Measurements from ENCODE around the gene FOSB.

Gene FOSB

DNA sequence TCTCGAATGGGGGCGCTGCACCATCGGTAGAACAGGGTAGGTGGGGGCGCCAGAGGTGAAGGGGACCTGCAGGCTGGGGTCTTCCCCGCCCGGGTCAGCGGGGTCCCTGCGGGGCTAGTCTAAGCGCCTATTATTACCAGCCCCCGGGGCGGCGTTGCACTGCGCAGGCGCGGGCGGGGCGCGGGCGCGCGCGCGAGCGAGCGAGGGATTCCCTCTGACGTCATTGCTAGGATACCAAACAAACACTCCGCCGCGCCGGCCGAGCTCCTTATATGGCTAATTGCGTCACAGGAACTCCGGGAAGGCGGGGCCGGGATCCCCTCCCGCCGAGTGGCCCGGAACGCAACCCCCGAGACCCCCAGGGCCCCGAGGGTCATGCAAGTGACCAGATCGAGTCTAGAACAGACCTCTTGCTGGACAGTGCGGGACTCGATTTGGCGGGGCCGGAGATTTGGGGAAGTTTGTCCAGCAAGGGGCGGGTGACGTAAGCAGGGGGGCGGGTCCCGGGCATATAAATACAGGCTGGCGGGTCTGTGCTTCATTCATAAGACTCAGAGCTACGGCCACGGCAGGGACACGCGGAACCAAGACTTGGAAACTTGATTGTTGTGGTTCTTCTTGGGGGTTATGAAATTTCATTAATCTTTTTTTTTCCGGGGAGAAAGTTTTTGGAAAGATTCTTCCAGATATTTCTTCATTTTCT, at the start of gene FOSB:
Gene FOSB, plus strand, starts transcription at position 541 of the 703 bp plus-strand sequence. CDS start 591 bp downstream, outside the sequence.
- peak; percentile 81 for DNase-seq (ENCODE audit: low read depth, low spot score)

DNA sequence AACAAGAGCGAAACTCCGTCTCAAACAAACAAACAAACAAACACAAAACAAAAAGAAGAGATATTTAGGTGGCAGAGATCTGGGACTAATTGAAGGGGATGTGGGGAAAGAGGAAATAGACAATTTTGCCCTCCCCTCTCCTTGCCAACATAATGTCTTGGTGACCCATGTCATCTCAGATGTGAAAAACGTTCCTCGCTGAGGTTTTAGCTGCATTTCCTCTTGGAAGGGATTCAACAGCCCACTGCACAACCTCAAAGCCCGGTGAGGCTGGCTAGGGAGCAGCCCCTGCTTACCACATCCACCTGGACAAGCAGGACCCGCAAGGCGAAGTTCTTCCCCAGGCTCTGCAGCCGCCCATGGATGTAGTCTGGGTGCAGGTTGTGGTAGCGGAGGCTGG, 49.0 kb upstream of the FOSB start:
- Histone ChIP-seq H3K36me3 (ENCODE audit: insufficient read depth, low read length) (peaks cover 43% of the 10 kb centered on the region), H3K4me3 (no peak overlapping the region), H3K9me3 (ENCODE audit: low read depth, low read length) (no peaks in the 10 kb centered on the region), H3K27ac (no peak overlapping the region), H3K9ac (ENCODE audit: insufficient read length) (no peak overlapping the region)
- DNase-seq (ENCODE audit: low read depth, low spot score) = no peak
- TF ChIP-seq EZH2 (IDR thresholded peaks at IDR 0.05) = no peak
- no peak for TF ChIP-seq FOXP2 (optimal IDR thresholded peaks at IDR 0.05; ENCODE audit: control extremely low read depth, extremely low read length, insufficient read depth)
- TF ChIP-seq POLR2AphosphoS5 (IDR thresholded peaks at IDR 0.05; ENCODE audit: borderline replicate concordance, low read depth, low read length) = no peak

More for the DNA sequence above, at the start of gene FOSB:
- H3K36me3 ChIP-seq (ENCODE audit: insufficient read depth, low read length) = no peaks in the 10 kb centered on the region
- TF ChIP-seq POLR2AphosphoS5 (IDR thresholded peaks at IDR 0.05; ENCODE audit: borderline replicate concordance, low read depth, low read length) (peak; percentile 53), FOXP2 (optimal IDR thresholded peaks at IDR 0.05; ENCODE audit: control extremely low read depth, extremely low read length, insufficient read depth) (peak; percentile 41), EZH2 (IDR thresholded peaks at IDR 0.05) (no peak)
- H3K9me3 ChIP-seq (ENCODE audit: low read depth, low read length) = no peaks in the 10 kb centered on the region
- H3K9ac ChIP-seq (ENCODE audit: insufficient read length) = peak within 1 kb of the TSS; percentile 70
- peak within 1 kb of the TSS; percentile 71 for H3K27ac ChIP-seq
- peak within 1 kb of the TSS; percentile 95 for H3K4me3 ChIP-seq

DNA sequence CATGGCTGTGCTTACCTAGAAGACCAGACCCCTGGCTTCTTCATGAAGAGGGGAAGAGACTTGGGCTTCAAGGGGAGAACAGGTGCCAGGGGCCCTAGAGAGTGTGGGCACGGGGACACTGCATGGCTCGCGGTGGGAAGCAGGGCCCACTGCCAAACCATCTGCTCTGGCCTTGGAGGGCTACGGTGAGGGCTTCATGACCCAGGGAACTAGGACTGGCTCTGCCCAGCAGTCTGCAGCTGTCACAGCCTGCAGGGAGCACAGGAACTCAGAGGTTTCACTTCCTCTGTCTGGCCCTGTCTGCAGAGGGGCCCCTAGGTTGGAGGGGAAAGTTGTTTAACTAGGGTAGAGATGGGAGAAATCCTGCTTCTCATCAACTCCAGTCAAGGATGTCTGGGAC, 48.4 kb upstream of the FOSB start:
- TF ChIP-seq FOXP2 (optimal IDR thresholded peaks at IDR 0.05; ENCODE audit: control extremely low read depth, extremely low read length, insufficient read depth) = no peak
- TF ChIP-seq EZH2 (IDR thresholded peaks at IDR 0.05) = no peak
- no peak for TF ChIP-seq POLR2AphosphoS5 (IDR thresholded peaks at IDR 0.05; ENCODE audit: borderline replicate concordance, low read depth, low read length)
- DNase-seq (ENCODE audit: low read depth, low spot score) = no peak
- Histone ChIP-seq H3K9ac (ENCODE audit: insufficient read length) (no peak overlapping the region), H3K4me3 (no peak overlapping the region), H3K27ac (no peak overlapping the region), H3K9me3 (ENCODE audit: low read depth, low read length) (no peaks in the 10 kb centered on the region), H3K36me3 (ENCODE audit: insufficient read depth, low read length) (peaks cover 37% of the 10 kb centered on the region; the same call in 1 of the 2 replicates)

DNA sequence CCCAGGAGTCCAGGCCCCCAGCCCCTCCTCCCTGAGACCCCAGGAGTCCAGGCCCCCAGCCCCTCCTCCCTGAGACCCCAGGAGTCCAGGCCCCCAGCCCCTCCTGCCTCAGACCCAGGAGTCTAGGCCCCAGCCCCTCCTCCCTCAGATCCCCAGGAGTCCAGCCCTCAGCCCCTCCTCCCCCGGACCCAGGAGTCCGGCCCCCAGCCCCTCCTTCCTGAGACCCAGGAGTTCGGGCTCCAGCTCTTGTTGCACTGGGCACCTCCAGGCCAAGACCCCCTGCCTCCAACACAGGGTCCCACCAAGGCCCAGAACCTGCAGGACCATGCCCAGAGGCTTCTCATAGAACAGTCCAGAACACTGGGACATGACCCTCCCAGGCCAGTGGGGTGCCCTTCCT, 47.9 kb upstream of the FOSB start:
- no peak overlapping the region for H3K4me3 ChIP-seq
- H3K9ac ChIP-seq (ENCODE audit: insufficient read length) = no peak overlapping the region
- no peak for DNase-seq (ENCODE audit: low read depth, low spot score)
- no peaks in the 10 kb centered on the region for H3K9me3 ChIP-seq (ENCODE audit: low read depth, low read length)
- TF ChIP-seq EZH2 (IDR thresholded peaks at IDR 0.05) (no peak), POLR2AphosphoS5 (IDR thresholded peaks at IDR 0.05; ENCODE audit: borderline replicate concordance, low read depth, low read length) (no peak), FOXP2 (optimal IDR thresholded peaks at IDR 0.05; ENCODE audit: control extremely low read depth, extremely low read length, insufficient read depth) (no peak)
- peaks cover 32% of the 10 kb centered on the region; the same call in 1 of the 2 replicates for H3K36me3 ChIP-seq (ENCODE audit: insufficient read depth, low read length)
- H3K27ac ChIP-seq = no peak overlapping the region

DNA sequence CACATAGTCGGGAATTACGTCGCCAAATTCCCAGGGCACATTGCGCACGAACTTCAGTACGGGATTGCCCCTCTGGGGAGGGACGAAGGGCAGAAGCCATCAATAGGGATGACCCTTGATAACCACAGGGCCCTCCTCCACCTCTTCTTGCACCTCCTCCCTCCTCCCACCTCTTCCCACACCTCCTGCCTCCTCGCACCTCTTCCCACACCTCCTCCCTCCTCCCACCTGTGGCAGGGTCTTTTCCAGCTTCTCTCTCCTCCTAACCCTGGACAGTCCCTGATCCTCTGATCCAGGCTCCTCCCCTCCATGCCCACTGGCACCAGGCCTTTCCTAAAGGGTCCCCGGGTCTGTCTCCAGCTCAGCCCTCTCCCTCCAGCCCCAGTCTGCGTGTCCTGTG, 47.4 kb upstream of the FOSB start:
- no peak overlapping the region for H3K9ac ChIP-seq (ENCODE audit: insufficient read length)
- DNase-seq (ENCODE audit: low read depth, low spot score) = no peak
- H3K36me3 ChIP-seq (ENCODE audit: insufficient read depth, low read length) = peaks cover 31% of the 10 kb centered on the region; the same call in 1 of the 2 replicates
- no peaks in the 10 kb centered on the region for H3K9me3 ChIP-seq (ENCODE audit: low read depth, low read length)
- TF ChIP-seq EZH2 (IDR thresholded peaks at IDR 0.05) (no peak), POLR2AphosphoS5 (IDR thresholded peaks at IDR 0.05; ENCODE audit: borderline replicate concordance, low read depth, low read length) (no peak), FOXP2 (optimal IDR thresholded peaks at IDR 0.05; ENCODE audit: control extremely low read depth, extremely low read length, insufficient read depth) (no peak)
- no peak overlapping the region for H3K27ac ChIP-seq
- H3K4me3 ChIP-seq = no peak overlapping the region

DNA sequence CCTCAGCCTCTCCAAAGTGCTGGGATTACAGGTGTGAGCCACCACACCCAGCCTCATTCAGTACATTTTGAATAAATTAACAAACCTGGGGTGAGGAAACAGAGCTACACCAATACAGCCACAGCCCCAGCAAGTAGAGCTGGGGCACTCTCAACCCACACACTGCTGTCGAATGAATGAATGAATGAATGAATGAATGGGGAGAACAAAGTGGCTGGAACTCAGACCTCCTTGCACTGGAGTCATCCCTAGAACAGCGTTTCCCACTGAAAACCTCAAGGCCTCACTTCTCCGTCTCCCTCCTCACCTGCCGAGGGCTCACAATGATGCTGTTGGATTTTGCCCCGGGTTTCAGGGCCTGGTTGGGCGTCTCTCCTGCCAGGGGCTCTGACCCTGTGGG, 46.9 kb upstream of the FOSB start:
- Histone ChIP-seq H3K36me3 (ENCODE audit: insufficient read depth, low read length) (peaks cover 26% of the 10 kb centered on the region; the same call in 1 of the 2 replicates), H3K4me3 (no peak overlapping the region), H3K9me3 (ENCODE audit: low read depth, low read length) (no peaks in the 10 kb centered on the region), H3K27ac (no peak overlapping the region), H3K9ac (ENCODE audit: insufficient read length) (no peak overlapping the region)
- DNase-seq (ENCODE audit: low read depth, low spot score) = no peak
- TF ChIP-seq FOXP2 (optimal IDR thresholded peaks at IDR 0.05; ENCODE audit: control extremely low read depth, extremely low read length, insufficient read depth) (no peak), POLR2AphosphoS5 (IDR thresholded peaks at IDR 0.05; ENCODE audit: borderline replicate concordance, low read depth, low read length) (no peak), EZH2 (IDR thresholded peaks at IDR 0.05) (no peak)

DNA sequence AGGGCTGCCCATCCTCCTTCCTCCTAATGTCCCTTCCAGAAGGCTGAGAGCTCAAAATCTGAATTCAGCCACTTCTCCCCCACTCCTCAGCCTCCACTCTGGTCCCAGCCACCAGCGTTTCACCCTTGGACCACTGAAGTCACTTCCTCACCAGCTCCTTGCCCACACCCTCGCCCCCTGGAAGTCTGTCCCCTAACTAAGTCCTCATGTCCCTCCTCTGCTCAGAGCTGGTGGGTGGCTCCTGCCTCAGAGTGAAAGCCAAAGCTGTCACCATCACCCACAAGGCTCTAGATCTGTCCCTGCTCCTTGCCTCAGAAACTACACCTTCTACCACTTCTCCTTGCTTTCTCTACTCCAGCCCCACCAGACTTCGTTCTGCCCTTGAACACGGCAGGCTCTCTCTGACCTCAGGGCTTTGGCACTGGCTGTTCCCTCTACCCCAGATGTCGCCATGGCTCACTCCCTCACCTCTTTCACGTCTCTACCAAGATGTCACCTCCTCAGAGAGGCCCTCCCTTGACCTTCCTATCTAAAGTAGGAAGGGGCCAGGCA, 45.8 kb upstream of the FOSB start:
- Histone ChIP-seq H3K36me3 (ENCODE audit: insufficient read depth, low read length) (peaks cover 23% of the 10 kb centered on the region; the same call in 1 of the 2 replicates), H3K4me3 (no peak overlapping the region), H3K9ac (ENCODE audit: insufficient read length) (no peak overlapping the region), H3K27ac (no peak overlapping the region), H3K9me3 (ENCODE audit: low read depth, low read length) (no peaks in the 10 kb centered on the region)
- no peak for TF ChIP-seq EZH2 (IDR thresholded peaks at IDR 0.05)
- TF ChIP-seq FOXP2 (optimal IDR thresholded peaks at IDR 0.05; ENCODE audit: control extremely low read depth, extremely low read length, insufficient read depth) = no peak
- no peak for TF ChIP-seq POLR2AphosphoS5 (IDR thresholded peaks at IDR 0.05; ENCODE audit: borderline replicate concordance, low read depth, low read length)
- no peak for DNase-seq (ENCODE audit: low read depth, low spot score)

DNA sequence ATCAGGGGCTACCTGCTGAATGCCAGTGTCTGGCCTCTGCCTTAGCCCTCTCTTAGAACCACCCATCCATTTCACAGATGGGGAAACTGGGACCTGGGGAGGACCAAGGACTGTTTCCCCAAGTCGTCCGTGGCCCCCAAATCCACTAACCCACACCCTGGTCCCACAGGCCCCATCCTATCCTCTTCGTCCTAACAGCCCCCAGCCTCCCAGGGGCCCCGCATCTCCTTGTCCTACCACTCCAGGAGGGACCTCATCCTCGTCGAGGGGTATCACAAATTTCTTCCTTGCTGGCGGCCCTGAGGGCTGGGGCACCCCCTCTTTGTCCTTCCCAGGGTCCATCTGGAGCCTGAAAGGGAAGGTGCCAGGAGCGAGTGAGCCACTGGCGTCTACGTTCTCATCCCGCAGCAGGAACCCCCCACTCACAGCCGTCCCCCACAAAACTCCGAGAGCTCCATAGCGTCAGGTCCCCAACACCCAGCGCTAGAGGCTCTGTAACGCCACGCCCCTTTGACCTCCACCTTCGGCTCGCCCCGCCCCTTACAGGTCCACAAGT, 44.7 kb upstream of the FOSB start:
- peak overlapping the region; percentile 96 for H3K4me3 ChIP-seq
- H3K27ac ChIP-seq = peak overlapping the region; percentile 82
- H3K9ac ChIP-seq (ENCODE audit: insufficient read length) = peak overlapping the region; percentile 96
- no peak for DNase-seq (ENCODE audit: low read depth, low spot score)
- no peaks in the 10 kb centered on the region for H3K9me3 ChIP-seq (ENCODE audit: low read depth, low read length)
- H3K36me3 ChIP-seq (ENCODE audit: insufficient read depth, low read length) = peaks cover 16% of the 10 kb centered on the region; the same call in 1 of the 2 replicates
- TF ChIP-seq FOXP2 (optimal IDR thresholded peaks at IDR 0.05; ENCODE audit: control extremely low read depth, extremely low read length, insufficient read depth) (no peak), EZH2 (IDR thresholded peaks at IDR 0.05) (no peak), POLR2AphosphoS5 (IDR thresholded peaks at IDR 0.05; ENCODE audit: borderline replicate concordance, low read depth, low read length) (no peak)
